GM15510 (cell line): ENCODE data around the gene C5orf47.

Experiments used
- POLR2A ChIP-seq: IDR thresholded peaks from 3 replicates; pipeline ENCODE4 v1.6.1; 2011; ENCODE audit warnings: borderline replicate concordance; ENCODE audit not compliant: insufficient read length; ENCODE audit errors: extremely low read depth

C5orf47 gene, protein sequence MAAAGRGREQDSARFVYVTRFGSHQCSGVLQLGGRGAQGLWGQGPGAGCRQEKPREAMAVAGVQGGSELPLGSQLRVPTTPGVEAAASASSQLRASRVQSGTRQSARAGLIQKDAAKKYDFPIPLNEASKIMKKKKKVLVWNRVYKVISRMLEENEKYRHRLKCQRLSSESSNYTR

DNA sequence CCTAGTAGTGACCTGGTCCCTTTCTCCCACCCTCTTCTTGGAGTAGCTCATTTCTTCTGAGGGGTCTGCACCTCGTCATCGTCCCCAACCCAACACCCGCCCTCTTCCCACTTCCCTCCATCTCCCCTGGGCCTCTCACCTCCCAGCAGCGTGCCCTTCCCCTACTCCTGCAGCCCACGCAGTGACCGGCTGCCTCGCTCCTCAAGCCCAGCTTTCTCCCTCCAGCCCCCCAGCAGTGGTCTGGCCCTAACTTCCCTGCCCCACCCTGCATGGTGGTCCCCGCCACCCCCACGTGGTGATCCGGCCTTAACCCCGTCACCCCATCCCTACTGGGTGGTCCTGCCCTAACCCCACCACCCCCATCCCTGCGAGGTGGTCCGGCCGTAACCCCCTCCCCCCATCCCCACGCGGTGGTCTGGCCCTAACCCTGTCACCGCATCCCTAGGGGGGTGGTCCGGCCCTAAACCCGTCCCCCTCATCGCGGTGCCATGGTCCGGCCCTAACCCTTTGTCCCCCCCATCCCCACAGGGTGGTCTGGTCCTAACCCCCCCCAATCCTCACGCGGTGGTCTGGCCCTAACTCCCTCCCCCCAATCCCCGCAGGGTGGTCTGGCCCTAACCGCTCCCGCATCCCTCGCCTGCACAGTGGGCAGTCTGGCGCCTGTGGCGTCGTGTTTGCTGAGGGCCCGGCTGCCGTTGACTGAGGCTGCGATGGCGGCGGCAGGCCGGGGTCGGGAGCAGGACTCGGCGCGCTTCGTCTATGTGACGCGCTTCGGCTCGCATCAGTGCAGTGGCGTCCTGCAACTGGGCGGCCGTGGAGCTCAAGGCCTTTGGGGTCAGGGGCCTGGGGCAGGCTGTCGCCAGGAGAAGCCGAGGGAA is at the start of gene C5orf47:
Gene C5orf47, plus strand, starts transcription at position 617 of the 878 bp plus-strand sequence. Its CDS starts 94 bp downstream, at position 711.
- TF ChIP-seq POLR2A = no peak

DNA sequence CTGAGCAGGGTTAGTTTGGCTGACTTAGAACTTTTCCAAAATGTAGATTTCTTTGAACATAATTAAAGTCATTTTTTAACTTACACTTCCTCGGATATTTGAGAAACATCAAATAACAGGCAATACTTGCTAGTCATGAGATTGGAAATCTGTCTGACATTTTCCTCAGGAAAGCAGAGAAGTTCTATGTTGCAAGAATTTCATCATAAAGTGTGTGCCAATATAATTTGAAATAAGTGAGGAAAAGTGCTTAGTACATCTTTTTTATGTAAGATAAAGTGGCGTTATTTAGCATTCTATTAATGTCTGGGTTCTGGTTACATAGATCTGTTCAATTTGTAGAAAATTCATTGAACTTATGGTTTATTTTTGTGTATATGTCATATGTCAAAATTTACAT is 48.7 kb upstream of the C5orf47 start:
- TF ChIP-seq POLR2A = no peak

DNA sequence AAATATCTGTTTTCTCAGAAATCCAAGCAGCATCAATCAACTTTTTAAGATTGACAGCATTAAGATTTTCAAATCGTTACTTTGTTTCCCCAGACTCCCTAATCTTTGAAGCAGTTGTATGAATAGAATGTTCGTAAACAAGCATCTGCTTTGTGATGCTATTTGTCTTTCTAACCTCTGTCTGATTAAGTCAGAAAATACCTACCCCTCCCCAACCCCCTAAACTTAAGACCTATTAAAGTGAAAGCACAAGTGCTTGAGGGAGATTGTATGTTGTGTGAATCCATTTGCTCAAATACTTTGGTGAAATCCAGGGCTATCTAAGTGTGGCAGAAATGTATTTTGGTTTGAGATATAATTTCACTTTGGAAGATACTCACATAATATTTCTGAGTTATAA is 47.9 kb upstream of the C5orf47 start:
- no peak for TF ChIP-seq POLR2A

DNA sequence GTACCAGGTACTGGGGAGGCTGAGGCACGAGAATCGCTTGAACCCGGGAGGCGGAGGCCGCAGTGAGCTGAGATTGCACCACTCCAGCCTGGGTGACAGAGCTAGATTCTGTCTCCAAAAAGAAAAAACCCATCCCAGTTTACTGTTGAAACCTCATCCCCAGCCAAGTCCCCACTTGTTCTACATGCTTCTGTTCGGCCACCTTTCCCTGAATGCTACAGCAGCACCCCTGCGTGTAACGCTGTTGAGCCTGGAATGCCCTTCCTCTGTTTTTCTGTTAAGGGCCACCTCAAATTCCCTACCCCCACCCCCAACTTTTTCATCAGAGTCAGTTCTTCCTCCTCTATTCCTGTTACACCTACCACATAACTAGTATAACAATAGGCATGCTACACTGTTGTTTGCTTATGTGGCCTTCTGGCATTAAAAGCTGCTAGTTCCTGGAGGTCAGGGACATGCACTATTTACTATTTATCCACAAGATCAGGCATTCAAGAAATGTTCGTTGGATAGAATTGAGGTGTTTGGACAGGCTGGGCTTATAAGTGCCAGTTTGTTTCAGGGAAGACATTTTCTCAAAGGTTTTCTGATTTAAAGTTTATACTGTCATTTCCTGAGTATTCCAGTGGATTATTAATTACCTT is 47.1 kb upstream of the C5orf47 start:
- no peak for TF ChIP-seq POLR2A

DNA sequence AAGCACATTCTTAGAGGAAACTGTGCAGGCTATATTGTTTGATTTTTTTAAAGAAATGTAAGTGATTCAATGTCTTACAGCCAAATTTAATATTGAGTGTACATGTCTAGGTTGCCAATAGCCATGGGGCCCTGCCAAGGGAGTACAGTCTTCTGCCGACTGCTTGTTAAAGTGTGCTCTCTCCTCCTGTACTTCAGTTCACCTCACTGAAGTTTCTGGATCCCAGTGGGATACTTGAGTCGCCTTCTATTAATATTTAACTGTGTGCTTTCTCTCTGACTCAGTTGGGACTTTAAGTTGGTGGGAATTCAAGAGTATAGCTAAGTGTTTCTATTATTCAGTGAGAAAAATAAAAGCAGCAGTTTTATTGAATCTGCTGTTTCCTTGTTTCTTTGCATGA is 44.5 kb upstream of the C5orf47 start:
- TF ChIP-seq POLR2A = no peak

DNA sequence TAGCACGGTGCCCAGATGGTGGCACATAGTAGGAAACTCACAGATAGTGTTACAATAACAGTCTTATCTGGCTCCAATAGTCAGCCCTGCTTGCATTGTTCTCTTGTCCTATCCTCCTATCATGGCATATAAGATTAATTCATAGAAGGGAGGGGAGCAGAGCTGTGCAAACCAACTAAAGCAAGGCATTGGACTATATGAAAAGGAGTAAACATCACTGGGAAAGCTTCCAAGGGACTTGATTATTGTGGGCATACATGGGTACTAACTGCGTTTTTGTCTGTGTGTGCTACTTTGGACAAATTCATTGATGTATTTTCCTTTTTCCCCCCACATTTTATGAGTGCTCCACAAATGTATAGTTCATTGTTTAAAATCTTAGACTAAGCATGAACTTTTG is 43.8 kb upstream of the C5orf47 start:
- TF ChIP-seq POLR2A = no peak

DNA sequence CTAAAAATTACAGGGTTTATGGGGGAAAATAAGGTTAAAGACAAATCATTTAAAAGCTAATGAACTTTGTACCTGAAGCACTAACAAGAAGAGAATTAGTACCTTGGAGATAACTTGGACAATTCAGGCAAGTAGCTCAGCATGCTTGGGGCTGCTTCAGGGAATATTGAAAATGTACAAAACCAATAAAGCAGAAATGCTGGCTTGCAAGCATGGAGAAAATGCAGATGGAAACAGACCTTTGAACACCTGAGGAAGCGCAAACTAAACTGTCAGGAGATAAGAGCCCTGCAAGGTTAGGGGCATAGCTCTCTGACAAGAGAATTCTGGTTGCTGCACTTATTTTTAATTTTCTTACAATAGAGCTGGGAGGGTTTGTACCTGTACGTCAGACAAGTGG is 42.6 kb upstream of the C5orf47 start:
- TF ChIP-seq POLR2A = no peak

DNA sequence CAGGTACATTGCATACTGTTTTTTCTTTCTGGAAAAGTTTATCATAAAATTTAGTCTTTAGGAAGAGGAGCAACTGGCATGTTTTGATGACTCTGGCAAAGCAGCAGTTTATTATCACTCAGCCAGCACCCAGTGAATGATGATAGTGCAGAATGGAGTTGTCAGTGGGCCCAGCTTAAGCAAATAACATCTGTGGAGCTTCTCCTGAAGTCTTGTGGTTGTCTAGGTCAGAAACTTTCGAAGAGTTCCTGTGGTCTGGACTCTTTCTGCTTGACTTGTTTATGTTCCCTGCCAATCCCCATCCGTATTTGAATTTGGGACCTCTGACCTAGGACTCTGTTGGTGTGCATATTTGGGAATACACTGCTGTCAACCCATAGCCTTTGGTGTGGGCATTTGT is 38.1 kb upstream of the C5orf47 start:
- TF ChIP-seq POLR2A = no peak

DNA sequence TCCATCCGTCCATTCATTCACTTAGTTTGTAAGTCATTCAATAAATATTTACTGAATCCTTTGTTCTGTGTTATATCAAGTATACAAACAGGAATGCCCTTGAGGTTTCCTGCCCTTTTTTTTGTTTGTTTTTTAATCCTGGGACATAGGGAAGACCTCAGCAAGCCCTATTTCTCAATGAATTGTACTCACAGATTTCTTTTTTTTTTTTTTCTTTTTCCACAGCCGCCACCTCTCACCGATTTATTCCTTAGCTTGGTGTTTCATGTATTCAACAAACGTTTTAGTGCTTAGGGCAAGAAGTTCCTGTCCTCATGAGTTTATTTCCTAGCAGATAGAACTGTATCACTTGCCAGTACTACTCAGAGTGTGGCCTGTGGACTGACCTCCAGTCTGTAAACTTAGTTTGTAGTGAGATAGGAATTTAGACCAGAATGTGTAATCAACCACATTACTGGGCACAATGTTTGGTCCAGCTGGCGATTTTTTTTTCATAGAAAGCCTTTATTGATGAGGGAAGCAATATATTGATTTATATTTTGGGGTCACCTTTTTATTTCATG is 35.4 kb upstream of the C5orf47 start:
- no peak for TF ChIP-seq POLR2A

DNA sequence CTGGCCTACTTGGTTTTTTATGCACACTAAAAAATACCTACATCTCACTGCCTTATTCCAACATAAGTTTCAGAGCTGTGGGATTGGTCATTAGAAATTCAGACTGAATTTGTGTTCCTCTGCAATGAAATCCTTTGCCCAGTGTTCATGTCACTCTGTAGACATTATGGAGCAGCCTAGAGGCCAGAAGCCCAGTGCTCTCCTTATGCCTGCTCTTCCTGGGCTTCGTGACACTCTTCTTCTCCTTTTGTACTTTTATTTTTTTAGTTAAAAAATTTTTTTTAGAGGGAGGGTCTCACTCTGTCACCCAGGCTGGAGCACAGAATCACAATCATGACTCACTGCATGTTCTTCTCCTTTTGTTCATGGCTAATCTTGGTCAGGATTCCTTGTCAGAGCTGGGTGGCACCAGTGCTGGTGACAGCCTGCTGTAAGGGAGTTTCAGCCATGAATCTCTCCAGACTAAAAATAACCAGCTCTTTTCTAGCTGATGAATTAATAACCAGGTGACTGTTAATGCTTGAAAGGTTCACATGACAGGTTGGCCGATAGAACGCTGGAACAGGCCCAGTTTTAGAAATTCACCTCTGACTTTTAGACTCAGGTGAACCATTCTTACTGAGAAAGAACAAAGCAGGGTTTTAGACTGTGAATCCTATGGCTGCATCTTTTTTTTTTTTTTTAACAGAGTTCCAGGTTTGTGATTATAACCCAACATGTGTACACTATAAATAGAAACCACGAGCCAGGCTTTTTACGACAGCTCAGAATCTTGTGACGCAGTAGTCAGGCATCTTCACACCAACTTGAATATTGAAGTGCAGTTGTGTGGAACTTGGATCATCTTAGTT is 34.1 kb upstream of the C5orf47 start:
- TF ChIP-seq POLR2A = no peak

DNA sequence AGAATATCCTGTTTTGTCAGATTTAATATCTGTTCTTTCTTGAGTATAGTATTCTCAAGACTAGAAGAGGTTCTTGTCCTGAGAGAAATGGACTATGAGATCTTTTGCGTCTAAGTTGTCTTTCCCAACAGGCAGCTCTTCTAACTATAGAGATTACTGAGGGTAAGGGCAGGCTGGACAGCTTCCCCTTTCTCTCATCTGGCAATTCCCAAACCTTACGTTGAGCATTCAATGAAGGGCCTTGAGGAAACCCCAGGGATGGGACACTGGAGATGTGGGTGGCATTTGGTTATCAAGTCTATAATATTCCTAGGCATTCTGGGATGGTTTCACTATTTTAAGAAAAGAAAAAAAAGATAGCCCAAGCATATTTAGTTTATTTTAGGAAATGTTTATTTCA is 28.0 kb upstream of the C5orf47 start:
- no peak for TF ChIP-seq POLR2A

DNA sequence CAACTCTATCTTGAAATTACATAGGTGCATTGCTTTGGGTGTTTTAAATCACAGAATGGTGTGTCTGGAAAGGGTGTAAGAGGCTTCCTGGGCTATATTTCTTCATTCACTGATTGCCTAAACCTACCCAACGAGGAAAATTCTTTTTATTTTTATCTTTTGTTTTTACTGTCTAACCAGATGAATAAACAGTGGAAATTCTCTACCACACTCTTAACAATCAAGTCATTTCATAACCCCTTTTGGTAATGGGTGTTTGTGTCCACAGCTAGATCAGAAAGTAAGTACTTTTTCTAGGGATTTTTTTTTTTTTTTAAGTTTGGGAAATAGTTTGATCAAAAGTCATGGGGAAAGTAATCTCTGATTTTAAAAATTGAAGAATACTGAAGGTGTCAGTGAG is 27.6 kb upstream of the C5orf47 start:
- no peak for TF ChIP-seq POLR2A

DNA sequence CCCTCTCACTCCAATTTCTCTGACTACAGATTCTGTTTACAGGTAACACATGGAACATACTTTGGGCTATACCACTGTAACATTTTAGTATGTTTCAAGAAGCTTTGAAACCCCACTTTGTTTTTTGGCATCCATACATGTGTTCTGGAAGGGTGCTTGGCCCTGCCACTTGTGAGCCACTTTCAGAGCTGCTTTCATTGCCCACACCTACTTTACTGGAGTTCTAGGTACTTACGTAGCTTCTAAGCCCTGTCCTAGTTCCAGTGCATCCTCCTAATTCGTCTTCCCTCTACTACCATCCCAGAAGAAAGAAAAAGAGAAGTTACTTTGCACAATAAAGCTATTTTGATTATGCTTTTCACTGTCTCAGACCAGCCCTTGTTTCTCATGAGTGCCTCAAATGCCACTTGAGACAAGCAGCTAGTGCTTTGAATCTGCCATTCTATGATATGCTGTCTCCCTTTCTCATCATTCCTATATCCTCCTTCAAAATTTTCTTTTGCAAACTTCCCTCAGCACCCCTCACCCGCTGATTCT is 26.5 kb upstream of the C5orf47 start:
- no peak for TF ChIP-seq POLR2A

DNA sequence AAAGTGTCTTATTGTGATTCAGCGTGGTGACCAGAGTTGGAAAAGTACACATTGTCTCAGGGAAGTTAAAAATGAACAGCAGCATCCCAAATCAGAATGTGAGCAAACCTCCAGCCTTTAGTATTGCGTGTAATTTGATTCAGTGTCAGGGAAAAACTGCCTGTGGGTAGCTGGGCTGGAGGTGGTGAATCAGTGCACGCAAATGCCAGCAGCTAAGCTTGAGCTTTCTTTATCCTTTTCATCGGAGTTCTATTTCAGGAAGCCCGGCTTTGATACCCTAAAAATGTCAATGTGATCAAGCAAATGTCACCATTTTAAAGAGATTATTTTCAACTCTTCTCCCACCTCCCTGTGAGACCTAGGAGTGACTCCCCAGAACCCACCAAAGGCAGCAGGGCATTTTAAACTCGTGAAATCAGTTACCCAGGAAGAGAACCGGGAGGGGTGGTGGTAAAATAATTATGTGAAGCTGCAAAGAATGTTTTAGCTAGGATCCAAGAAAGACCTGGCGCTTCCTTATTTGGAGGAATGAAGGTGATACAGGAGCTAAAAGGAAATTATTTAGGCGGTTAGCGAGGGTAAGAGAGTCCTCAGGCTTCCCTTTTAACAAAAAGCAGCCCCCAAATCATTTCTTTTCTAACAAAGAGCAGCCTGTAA is 25.7 kb upstream of the C5orf47 start:
- TF ChIP-seq POLR2A = no peak

DNA sequence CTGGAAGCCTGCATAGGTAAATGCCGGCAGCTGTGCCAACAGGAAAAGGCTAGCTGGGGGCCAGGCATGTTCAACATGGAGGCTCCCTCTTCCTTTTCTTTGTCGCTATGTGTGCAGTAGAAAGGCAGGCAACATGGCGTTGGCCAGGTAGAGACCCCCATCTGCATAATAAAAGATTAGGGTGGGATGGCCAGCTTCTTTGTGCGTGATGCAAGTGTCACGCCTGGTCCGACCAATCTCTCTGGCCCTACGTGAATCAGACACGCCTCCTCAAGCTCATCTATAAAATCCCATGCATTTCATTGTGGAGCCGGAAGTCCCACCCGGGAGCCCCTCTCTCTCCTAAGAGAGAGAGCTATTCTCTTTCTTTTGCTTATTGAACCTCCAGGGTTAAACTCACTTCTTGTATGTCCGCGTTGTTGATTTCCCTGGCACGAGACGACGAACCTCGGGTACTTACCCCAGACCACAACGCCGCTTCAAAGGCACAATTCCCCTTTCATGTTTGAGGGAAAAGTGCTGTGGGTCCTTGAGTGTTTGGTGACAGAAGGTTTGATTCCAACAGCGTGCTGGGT is 25.0 kb upstream of the C5orf47 start:
- TF ChIP-seq POLR2A = no peak
